Gastrocnemius medialis (tissue), 4 donors: ENCODE data around the gene CDK14.

Experiments used
- POLR2A ChIP-seq, 2 donors: fragments of 450-650 bp; IDR thresholded peaks; one replicate each; pipeline ENCODE4 v1.6.1; 2017; ENCODE audit warnings: antibody characterized with exemption in 2 of 2, mild to moderate bottlenecking in 2 of 2, moderate library complexity in 2 of 2
- TF ChIP-seq, protein P1 (sequence below), 5 experiments: fragments of 450-650 bp in 3 of 5; fragments of 200-600 bp in 2 of 5; sonication (generic) in 2 of 5; IDR thresholded peaks in 4 of 5; conservative IDR thresholded peaks in 1 of 5; 1 replicate in 4 of 5; 2 replicates in 1 of 5; pipeline ENCODE4 v1.5.1; 2016 to 2019; ENCODE audit warnings: antibody characterized with exemption in 5 of 5, mild to moderate bottlenecking in 3 of 5, moderate library complexity in 3 of 5

DNA sequence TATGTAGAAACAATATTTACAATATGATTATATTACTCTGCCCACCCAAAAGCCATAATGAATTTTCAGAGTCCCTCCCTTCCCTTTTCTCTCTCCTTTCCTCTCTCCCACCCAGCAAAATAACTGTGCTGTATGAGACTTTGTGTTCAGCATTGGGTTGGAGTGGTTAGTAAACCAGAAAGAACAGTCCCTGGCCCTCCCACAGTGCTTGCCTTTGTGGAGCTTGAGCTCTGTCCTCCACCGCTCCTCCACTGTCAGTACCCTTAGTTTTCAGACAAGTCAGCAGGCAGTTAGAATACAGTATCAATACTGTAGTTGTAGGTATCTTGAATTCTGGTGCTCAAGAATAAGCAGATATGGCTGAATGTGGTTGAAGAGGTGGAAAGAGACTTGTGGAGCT lies 92.7 kb downstream of the CDK14 start:
- TF ChIP-seq, protein P1, sequence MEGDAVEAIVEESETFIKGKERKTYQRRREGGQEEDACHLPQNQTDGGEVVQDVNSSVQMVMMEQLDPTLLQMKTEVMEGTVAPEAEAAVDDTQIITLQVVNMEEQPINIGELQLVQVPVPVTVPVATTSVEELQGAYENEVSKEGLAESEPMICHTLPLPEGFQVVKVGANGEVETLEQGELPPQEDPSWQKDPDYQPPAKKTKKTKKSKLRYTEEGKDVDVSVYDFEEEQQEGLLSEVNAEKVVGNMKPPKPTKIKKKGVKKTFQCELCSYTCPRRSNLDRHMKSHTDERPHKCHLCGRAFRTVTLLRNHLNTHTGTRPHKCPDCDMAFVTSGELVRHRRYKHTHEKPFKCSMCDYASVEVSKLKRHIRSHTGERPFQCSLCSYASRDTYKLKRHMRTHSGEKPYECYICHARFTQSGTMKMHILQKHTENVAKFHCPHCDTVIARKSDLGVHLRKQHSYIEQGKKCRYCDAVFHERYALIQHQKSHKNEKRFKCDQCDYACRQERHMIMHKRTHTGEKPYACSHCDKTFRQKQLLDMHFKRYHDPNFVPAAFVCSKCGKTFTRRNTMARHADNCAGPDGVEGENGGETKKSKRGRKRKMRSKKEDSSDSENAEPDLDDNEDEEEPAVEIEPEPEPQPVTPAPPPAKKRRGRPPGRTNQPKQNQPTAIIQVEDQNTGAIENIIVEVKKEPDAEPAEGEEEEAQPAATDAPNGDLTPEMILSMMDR (IDR thresholded peaks at IDR 0.05 in 4 of 5, conservative IDR thresholded peaks at IDR 0.05 in 1 of 5), result no peak
- no peak for TF ChIP-seq POLR2A (IDR thresholded peaks at IDR 0.05)
